NCI-H1694 (cell line): ENCODE data around the gene CHRNE.
A peak's percentile ranks its signal among the peaks of the same experiment; 100 is the strongest.
"Not testable (repeated sequence)": the region's sequence is repeated elsewhere in the genome, so short reads cannot be mapped to it uniquely, and the experiment has no call there.

Experiments
- DNase-seq: peaks from one replicate; lab custom pipeline; 2025; lab: John Stamatoyannopoulos, UW

The CHRNE gene

DNA sequence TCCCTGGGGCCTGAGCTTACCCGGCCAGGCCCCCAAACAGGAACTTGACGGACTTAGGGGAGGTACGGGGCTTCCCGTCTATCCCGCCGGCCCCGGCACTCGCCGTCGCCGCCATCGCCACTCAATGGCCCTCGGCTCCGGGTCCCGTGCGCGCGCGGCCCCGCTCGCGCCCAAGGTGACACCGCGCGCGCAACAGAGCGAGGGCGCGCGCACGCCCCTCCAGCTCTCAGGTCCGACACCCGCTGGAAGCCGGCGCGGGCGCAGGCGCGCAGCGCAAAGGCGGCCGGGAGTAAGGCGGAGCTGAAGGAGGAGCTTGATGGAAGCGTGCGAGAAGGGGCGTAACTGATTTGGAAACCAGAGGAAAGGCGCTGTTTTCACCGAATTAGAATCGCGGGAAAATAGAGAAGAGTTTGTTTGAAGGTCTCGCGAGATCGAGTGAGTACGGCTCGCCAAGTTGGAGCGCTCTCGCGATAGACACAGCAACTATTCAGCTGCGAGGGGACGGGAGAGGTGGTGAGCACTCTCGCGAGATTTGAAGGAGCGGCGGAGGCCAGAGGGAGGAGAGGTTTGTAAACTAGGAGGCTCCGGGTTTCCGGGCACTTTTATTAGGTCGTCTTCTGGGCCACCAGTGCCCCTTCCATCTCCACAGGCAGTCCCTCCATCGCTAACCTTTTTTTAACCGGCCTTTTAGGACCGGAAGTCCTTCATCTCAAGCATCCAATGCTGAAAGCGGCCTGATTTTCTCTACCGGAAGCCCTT lies 37.1 kb upstream of the CHRNE start, which contains the start of the genes RNF167 and SLC25A11:
Gene RNF167 (plus strand): TSS at position 473 of the 759 bp plus-strand sequence. CDS start 642 bp downstream, outside the sequence.
Gene SLC25A11 (minus strand): TSS at position 251 of the 759 bp plus-strand sequence. CDS start 136 bp downstream, at position 115.
- peak; percentile 99 for DNase-seq

DNA sequence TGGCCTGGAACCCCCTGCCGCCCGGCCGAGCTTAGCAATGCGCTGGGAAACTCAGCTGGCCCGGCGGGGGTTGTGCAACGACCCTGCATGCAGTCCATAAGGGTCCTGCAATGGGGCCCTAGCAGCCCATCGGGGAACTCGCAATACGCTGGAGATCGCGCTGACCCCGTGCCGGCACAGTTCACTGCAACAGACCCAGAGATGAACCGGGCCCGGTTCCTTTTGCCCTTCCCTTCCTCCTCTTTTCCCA lies 36.6 kb upstream of the CHRNE start:
- DNase-seq, result no peak

DNA sequence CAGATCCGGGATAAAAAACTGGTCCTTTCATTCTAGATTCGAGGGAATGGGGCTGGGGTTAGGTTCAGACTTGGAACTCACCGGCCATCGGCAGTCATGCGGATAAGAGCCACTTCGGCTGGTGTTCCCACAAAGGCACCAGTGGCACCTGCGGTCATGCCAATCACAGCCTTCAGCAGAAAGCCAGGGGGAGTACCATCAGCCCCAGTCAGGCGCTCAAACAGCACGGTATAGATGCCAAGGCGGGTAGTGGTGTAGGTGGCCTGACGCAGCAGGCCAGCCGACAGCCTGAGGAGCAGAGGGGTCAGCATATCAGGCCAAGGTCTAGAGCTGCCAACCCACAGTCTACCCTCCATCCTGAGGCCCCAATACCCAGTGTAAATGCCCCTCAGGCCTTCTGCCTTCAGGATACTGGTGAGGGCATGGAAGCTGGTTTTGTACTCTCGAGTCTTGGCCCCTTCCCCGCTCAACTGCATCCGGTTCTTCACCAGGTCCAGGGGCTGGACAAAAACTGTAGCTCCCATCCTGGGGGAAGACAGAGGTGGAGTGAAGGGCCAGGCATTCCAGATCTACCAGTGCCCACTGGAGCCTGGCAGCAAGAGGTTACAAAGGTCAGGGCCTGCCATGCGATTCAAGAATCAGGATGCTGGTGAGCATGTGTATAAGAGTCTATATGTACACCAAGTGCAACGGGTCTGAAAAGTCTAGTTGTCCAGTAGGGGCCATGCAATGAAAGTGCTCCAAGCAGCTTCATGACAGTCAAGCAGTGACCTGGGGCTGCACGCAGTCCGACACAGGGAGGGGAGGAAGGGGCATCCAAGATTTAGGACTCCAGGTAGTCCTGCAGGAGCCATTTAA lies 36.0 kb upstream of the CHRNE start:
- DNase-seq, result no peak

DNA sequence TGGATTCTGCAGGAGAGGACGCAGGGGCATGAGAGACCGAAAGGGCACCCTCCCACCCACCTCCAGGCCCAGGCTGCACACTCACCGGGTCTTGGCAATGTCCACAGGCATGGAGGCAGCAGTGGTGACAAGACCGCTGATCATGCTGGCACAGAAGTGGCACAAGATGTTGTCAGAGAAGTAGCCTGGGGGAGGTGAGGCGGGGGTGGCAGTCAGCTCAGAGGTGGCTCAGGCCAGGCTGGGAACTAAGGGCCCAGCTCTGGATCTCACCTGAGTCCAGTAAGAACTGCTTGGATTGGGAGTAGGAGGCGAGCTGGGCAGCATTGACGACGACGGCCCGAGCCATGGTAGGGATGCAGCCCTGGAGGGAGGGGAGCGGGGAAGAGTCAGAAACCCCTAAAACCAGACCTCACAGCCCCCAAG lies 35.2 kb upstream of the CHRNE start:
- no peak for DNase-seq

DNA sequence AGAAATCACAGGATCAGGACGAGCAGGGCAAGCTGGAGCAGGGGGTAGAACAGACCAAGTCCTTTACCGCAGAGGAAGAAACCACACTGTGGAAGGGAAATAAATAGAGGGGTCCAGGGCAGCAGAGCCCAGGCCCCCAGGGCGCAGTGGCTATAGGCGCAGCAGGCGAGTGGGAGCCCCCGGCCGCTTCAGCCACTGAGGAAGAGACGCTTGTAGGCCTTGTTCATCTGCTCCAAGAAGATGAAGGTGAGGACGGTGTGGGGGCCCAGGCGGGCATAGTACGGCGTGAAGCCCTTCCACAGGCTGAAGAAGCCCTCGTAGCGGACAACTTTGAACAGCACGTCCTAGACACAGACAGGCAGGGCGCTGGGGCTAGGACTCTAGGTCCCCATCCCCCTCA lies 34.7 kb upstream of the CHRNE start:
- no peak for DNase-seq

DNA sequence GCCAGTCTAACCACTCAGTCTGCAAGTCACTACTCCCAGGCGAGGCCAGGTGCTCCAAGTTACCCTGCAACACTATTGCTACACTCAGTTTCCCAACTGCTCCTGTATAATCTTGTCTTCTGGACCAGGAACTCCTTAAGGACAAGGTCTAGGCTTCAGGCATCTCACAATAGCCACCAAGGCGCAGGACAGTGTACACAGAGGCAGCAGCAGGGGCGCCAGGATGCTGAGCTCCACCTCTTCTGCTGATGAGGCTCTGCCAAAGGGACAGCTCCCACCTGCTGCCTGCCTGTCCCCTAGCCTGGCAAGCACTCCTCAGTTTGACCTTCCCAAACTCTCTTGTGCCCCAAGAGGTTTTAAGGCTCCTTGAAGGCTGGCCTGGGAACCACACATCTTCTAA lies 33.5 kb upstream of the CHRNE start:
- no peak for DNase-seq

DNA sequence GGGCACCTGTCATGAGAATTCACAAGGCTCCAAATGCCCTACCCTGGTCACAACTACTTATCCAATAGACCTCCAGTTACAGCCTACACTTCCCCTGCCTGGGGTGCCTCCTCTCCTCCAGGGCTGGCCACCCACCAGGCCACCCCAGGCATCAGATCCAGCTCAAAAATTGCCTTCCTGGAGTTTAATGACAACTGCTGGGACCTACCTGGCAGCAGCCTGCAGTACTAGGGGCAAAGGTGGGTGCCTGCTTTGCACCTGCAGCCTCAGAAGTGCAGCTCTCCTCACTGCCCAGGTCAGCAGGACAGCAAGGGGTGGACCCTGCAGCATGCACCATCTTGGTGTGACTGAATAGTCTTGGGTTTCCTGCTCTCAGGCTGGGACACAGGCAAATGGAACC lies 32.8 kb upstream of the CHRNE start:
- DNase-seq, result no peak

DNA sequence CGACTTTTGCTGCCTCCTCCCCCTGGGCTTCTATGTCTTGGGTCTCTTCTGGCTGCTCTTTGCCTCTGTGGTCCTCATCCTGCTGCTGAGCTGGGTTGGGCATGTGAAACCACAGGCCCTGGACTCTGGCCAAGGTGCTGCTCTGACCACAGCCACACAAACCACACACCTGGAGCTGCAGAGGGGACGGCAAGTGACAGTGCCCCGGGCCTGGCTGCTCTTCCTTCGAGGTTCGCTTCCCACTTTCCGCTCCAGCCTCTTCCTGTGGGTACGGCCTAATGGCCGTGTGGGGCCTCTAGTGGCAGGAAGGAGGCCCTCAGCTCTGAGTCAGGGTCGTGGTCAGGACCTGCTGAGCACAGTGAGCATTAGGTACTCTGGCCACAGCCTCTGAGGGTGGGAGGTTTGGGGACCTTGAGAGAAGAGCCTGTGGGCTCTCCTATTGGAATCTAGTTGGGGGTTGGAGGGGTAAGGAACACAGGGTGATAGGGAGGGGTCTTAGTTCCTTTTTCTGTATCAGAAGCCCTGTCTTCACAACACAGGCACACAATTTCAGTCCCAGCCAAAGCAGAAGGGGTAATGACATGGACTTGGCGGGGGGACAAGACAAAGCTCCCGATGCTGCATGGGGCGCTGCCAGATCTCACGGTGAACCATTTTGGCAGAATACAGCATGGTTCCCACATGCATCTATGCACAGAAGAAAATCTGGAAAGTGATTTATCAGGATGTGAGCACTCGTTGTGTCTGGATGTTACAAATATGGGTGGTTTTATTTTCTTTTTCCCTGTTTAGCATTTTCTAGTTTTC lies 31.5 kb upstream of the CHRNE start:
- DNase-seq, result no peak

DNA sequence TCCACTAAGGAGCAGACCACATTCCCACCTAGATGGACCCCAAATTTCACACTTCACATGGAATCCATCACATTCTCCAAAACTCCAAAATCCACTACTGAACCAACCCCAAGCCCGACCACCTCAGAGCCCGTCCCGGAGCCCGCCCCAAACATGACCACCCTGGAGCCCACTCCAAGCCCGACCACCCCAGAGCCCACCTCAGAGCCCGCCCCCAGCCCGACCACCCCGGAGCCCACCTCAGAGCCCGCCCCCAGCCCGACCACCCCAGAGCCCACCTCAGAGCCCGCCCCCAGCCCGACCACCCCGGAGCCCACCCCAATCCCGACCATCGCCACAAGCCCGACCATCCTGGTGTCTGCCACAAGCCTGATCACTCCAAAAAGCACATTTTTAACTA lies 30.7 kb upstream of the CHRNE start:
- DNase-seq, result no peak

DNA sequence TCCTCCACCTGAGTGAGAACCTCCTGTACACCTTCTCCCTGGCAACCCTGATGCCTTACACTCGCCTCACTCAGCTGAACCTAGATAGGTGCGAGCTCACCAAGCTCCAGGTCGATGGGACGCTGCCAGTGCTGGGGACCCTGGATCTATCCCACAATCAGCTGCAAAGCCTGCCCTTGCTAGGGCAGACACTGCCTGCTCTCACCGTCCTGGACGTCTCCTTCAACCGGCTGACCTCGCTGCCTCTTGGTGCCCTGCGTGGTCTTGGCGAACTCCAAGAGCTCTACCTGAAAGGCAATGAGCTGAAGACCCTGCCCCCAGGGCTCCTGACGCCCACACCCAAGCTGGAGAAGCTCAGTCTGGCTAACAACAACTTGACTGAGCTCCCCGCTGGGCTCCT lies 29.9 kb upstream of the CHRNE start:
- DNase-seq, result no peak

DNA sequence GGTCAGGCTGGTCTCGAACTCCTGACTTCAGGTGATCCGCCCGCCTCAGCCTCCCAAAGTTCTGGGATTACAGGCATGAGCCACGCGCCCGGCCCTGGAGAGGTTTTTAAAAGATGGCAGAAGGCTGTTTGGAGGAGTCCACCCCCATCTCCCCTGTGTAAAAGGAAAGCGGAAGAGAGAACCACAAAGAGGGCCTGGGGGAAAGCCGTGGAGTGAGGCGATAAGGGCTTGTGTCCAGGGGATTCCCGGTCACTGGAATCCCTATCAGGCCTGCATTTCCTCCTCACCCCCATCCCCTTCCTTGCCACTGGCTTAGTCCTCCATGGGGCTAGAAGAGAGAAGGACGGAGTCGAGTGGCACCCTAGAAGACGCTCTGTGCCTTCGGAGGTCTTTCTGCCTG lies 29.1 kb upstream of the CHRNE start, which contains the start of gene GP1BA:
Gene GP1BA (plus strand): TSS at position 315 of the 400 bp plus-strand sequence. CDS start 328 bp downstream, outside the sequence.
- DNase-seq, result no peak

DNA sequence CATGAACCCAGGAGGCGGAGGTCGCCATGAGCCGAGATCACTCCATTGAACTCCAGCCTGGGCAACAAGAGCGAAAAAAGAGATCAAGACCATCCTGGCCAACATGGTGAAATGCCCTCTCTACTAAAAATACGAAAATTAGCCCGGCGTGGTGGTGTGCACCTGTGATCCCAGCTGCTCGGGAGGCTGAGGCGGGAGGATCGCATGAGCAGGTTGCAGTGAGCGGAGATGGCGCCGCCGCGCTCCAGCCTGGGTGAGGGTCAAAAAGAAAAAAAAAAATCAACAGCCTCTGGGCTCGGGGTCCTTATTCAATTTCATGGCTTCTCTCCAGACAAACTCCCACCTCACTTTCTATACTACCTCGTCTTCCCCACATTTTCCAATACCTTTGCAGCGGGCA lies 26.0 kb upstream of the CHRNE start:
- no peak for DNase-seq

DNA sequence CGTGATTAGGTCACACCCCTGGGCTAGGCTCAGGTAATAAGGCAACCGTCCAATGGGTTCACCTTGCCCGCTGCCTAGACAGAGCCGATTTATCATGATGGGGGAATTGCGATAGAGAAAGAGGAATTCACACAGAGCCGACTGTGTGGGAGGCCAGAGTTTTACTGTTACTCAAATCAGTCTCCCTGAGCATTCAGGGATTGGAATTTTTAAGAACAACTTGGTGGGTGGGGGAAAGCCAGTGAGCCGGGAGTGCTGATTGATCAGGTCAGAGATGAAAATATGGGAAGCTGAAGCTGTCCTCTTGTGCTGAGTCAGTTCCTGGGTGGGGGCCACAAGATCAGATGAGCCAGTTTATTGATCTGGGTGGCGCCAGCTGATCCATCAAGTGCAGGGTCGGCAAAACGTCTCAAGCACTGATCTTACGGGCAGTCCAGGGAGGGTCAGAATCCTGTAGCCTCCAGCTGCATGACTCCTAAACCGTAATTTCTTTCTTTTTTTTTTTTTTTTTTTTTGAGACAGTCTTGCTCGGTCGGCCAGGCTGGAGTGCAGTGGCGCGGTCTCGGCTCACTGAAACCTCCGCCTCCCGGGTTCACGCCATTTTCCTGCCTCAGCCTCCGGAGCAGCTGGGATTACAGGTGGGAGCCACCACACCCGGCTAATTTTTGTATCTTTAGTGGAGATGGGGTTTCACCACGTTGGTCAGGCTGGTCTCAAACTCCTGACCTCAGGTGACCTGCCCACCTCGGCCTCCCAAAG lies 23.9 kb upstream of the CHRNE start:
- not testable (repeated sequence) for DNase-seq

DNA sequence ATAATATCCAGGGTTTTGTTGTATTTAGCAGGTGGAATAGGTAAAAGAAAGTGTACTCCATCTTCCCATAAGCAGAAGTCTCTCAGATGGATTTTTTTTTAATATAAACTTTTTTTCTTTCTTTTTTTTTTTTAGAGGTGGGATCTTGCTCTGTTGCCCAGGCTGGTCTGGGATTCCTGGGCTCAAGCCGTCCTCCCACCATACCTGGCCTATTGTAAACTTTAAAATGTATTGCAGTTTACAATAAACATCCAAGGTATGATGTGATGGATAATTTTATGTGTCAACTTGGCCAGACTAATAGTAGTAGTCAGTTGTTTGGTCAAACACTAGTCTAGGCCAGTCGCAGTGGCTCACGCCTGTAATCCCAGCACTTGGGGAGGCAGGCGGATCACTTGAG lies 18.4 kb upstream of the CHRNE start:
- DNase-seq, result no peak

DNA sequence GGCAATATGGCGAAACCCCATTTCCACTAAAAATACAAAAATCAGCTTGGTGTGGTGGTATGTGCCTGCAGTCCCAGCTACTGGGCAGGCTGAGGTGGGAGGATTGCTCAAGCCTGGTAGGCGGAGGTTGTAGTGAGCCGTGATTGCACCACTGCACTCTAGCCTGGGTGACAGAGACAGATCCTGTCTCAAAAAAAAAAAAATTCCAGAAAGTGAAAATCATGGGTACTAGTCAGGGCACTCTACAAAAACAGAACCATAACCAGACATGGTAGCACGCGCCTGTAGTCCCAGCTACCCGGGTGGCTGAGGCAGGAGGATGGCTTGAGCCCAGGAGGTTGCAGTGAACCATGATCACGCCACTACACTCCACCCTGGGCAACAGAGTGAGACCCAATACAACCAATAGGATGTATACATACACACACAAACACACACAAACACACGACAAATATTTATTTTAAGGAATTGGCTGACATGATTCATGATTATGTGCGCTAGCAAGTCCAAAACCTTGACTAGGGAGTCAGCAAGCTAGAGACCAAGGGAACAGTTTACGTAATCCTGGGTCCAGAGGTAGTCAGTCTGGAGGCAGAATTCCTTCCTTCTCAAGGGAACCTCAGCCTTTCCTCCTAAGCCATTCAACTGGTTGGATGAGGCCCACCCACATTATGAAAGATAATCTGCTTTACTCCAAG lies 17.6 kb upstream of the CHRNE start:
- no peak for DNase-seq

DNA sequence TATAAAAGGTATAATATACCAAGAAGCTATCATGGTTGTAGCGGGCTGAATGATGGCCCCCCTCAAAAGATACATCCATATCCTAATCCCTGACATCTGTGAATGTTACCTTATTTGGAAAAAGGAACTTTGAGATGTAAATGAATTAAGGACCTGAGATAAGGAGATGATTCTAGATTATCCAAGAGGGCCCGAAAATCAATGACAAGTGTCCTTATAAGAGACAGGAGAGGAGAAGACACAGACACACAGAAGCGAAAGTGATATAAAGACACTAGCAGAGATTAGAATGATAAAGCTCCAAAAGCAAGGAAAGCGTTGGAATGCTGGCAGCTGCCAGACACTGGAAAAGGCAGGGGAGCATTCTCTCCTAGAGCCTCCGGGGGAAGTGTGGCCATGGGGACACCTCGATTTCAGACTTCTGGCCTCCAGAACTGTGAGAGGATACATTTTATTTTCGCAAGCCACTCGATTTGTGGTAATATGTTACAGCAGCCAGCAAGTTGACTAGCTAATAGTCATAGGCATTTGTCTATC lies 16.7 kb upstream of the CHRNE start:
- no peak for DNase-seq

DNA sequence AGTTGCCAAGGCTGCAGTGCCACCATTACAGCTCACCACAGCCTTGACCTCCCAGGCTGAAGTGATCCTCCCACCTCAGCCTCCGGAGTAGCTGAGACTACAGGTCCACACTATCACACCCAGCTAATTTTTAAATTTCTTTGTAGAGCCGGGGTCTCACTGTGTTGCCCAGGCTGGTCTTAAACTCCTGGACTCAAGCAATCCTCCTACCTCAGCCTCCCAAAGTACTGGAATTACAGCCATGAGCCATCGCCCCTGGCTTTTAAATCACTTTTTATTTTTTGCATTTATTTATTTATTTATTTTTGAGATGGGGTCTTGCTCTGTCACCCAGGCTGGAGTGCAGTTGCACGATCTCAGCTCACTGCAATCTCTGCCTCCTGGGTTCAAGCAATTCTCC lies 11.7 kb upstream of the CHRNE start:
- DNase-seq, result not testable (repeated sequence)

DNA sequence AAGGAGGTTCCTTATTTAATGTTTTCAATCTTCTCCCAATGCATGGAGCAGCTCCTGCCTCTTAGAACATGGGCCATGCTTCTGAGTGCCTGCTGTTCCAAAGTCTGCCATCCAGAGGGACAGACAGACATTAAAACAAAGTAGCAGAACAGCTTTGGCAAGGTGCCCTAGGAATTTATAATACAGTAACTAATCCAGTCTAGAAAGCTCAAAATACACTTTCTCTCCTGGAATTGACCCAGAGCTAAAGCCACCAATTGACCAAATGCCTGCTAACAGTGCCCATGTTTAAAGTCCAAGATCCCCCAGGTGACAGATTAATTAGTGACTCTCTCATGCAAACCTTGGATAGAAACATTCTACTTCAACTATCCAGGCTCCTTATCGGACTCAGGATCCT lies 11.1 kb upstream of the CHRNE start:
- no peak for DNase-seq

DNA sequence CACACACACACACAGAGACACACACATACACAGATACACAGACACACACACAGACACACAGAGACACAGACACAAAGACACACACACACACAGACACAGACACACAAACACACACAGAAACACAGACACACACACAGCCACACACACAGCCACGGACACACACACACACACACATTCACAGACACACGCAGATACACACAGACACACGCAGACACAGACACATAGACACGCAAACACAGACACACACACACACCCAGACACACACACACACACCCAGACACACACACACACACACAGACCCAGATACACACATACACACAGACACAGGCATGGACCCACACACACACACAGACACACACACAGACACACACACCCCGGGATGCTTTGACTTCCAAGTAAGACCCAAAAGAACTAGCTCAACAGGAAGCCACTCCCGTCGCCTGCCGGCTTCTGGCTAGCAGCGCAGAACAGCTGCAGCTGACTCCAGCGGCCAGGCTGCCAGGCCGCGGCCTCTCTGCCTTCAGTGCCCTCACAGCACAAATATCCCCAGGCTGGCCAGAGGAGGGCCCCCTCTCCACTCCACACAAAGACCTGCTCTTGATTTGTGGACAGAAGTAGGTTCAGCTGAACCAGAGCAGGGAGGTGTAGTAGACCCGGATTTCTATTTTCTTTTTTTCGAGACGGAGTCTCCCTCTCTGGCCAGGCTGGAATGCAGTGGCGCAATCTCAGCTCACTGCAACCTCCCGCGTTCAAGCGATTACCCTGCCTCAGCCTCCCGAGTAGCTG lies 6.0 kb upstream of the CHRNE start:
- peak; percentile 51 for DNase-seq

DNA sequence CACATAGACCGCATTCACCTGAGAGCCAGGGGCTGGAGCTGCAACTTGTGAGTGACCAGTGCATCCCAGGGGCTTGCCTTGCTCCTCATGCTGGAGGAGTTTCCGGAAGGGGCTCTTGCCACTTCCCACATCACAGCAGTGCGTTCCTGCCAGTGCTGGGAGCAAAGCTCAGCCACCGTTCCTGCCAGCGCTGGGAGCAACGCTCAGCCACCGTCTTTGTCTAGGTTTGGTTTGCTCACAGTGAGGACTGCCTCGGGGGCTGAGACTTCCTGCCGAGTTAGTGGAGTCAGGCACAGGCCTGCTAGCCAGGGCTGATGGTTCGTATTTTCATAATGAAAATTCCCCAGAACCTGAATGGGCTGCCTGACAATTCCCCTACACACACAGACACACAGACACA lies 5.4 kb upstream of the CHRNE start:
- no peak for DNase-seq
